HG02852 (cell line): ENCODE measurements around the gene GATB.

Experiments used
- ATAC-seq: cut with Tn5 transposase; IDR thresholded peaks from one replicate; pipeline ENCODE4 v1.9.1; 2021; ENCODE audit warnings: mild to moderate bottlenecking, moderate library complexity; ENCODE audit not compliant: unreplicated experiment

Gene GATB

DNA sequence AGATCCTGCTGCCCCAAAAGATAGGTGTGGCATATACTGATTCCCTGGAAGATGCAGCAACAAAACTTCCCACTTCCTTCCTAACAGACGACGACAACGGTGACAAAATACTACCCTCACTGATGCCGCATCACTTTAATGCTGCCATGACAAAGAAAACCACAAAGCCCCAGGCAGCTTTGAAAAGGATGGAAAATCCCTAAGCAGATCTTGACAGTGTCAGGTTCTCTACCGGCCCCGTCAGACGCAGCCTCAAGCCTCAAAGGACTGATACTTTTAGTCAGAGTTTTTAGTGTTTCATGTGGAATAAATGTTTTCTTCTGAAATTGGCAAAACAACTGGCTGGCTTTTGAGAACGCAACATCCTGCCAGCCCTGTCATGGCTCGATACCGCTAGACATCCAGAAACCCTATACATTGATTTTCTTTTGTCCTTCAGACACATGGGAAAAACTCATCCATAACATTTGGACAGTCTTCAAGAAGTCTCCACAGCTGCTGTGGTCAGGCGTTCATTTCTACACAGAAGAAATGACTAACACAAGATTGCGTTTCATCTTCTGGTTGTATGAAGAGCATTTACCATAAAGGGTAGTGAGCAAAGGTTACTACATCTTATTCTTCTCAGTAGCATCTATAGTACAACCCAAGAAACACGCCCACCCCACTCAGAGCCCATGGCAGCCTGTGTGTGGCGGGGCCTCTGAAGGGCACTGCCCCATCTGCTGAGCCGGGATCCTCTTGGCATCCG lies 60.1 kb downstream of the GATB start:
- ATAC-seq = no peak

DNA sequence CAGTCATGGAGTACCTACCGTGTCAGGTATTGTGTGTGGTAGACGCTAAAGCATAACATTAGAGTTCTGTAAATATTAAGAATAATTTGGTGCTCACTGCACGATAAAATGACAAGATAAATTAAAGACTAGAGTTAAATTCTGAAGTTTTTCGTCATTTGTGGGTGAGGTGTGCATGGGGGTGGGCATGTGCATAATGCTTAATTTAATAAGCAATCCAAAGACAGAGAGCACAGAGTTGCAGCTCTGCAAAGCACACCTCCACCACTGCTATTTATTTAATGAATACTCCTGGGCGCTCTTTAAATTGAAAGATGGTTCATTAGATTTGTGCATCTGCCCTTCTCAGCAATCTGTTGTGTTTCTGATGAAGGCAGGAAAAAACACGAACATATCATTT lies 62.6 kb downstream of the GATB start:
- no peak for ATAC-seq

DNA sequence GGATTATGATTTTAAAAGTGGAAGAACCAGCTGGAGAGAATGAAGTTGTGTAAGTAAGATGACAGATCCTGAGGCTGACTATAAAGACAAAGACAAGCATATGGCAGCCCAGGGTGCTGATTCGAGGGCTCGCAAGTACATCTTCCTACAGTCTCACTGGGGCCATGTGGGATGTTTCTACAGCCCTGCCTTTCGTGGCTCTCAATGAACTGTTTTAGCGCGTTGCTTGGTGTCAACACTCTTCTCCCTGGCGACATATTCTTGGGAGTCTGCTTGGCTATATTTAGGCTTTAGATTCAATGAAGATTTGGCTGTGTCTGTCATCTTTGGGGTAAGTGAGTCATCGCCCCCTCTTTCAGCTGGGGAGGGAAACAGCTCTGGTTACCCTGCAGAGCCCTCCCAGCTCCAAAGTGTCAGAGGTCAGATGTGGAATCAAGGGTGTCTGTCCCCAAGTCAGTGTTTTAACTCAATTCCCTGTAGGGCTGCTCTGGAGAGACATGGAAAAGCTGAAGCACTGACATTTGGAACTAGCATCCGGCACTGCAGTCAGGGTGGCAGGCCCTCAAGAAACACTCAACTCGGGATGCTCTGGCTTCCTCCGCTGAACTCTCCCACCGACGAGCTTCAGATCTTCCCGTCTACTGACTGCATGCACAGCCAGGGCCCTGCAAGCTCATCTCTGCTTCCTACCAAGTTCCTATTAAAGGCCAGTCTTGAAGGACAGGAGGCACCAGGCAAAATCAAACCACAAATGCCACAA lies 65.7 kb downstream of the GATB start:
- no peak for ATAC-seq

DNA sequence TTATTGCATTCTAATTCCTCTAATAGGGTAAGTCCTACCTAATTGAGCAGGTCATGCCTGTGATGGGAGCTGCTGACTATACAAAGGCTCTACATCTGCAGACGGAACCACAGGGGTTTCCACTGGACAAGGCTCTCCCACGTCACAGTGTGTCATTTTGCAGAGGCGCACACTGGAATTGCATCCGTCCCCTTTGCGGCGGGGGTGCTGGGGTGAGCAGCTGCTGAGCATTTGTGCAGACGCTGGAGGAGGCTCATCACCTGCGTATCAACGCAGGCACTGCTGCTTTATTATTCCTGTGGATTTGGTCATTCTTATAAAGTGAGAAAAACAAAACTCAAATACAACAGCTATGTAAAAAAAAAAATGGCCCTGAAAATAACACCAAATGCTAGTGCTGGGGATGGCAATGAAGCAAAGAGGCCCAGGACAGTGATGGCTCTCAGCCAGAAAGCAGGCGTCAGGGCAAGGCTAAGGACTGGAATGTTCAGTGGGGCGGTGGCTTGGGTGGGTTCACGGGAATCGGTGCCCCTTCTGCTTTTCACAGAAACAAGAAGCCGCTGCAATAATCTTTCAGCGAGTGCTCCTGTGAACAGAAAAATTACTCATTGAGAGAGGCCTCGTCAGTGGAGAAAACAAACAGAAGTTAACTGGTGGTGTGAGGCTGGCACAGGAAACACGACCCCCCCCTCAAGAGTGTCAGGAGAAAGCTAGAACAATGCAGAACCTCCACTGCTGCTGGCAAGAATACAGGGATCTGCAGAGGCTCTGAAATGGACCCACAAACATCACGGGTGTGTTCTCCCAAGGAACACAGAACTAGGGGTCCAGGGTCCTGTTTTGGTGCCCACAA lies 67.8 kb downstream of the GATB start:
- ATAC-seq = no peak

DNA sequence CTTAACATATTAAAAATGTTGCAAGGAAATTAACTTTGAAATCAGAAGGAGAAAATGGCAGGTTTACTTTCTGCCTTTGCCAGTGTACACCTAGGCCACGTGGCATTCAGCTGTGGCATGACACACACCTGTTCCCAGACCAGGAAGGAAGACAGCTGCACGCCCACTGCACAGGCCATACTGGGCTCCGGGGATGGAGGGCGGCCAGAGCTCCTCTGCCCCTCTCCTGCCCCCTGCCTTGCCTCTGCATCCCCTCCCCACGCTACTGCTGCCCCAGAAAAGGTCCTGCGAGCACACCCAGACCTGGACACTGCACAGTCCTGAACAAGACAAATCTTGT lies 68.4 kb downstream of the GATB start:
- no peak for ATAC-seq

DNA sequence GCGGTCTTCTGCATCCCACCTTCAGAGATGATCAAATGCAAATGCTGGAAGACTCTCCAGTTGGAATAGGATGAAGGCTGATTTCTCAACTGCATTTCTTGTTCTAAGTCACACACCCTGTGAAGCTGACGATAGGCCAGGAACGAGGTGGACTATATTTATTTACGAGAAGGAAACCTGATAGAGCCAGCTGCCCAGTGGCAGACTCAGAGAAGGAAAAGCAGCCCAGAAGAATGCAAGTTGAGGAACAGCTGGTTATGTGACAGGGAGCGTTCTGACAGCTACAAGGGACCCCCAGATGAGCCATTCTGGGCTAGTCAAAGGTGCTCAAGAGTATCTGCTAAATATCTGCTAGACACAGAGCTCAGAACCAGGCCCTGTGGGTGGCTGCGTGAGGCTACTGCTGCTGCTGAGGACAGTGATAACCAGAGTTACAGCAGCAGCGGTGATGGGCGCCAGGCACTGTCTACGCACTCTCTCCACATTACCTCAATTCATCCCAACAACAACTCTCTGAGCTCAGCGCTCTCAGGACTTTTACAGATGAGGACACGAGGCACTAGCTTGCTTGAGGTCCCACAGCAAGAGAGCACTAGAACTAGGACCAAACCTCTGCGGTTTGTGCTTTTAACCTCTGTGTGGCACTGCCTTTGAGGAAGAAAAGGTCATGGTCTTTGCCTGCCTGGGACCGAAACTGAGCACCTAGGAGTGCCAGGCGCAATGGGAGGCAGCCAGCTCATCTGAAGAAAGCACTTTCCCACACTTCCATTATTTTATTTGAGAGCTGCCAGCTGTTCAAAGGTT lies 69.0 kb downstream of the GATB start:
- ATAC-seq = no peak

- ATAC-seq = no peak
Observed at GRCh38 chr4:151690876-151691275, 69.9 kb downstream of the GATB start.

DNA sequence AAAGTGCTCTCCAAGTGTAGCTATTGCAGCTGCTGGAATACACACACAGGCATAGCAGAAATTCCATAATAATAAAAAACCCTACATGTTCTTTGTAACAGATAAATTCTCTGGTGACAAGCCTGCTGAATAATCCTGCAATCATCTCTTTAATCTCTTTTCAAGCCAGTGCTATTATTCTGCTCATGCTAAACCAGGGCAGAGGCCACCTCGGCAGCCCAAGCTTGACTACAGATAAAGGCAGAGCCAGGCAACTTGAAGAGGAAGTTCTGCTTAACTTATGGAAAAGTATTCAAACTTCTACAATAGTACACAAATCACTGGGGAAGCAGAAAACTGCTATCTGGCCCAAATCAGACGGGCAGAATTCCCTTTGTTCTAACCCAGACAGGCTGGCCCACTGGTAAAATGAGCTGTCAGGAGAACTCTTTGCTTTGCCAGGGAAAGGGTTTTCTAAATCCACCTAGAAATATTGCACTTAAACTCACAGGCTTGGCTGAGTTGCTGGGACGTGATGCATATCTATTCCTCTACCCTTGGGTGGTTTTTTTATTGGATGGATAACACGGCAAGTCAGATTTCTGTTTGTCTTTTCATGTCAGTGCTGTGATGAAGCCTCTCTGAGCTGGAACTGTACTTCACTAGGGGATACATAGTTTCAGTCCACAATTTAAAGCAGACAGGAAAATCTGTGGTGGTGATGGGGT lies 70.5 kb downstream of the GATB start:
- ATAC-seq = no peak

GRCh38 chr4:151689211-151689991 lies 71.4 kb downstream of the GATB start:
- ATAC-seq = no peak

- ATAC-seq = no peak
Observed at GRCh38 chr4:151688785-151689043, 72.1 kb downstream of the GATB start.

DNA sequence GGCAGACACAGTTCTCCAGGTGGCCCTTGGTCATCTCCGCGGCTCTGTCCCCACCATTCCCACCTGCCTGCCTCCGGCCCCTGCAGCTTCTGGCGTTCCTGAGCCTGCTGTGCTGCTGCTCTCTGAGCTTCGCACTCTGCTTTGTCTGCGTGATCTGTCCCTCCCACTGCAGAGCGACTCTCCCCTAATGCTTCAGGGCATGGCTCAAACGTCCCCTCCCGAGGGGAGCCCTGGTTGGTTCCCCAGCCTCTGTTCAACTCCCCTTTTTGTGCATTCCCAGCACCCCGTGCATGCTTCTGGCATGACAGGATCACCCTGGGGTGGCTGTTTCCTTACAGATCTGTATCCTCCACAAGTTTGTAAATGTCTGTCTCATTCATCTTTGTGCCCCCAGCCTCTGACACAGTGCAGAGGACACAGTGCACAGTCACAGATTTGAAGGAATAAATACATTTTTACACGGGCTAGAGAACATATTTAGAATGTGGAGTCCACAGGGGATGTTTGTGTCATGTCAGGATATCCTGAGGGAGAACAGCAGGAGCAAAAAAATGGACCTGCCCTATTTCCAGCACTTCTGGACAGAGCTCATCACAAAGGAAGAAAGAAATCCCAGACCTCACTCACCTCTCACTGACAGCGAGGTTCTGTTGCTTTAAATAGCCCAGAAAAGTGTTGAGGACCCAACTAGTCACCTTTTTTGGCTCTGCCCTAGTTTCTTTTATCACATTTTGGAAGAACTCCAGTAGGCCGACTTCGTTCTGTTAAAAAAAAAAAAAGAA lies 72.6 kb downstream of the GATB start:
- no peak for ATAC-seq

DNA sequence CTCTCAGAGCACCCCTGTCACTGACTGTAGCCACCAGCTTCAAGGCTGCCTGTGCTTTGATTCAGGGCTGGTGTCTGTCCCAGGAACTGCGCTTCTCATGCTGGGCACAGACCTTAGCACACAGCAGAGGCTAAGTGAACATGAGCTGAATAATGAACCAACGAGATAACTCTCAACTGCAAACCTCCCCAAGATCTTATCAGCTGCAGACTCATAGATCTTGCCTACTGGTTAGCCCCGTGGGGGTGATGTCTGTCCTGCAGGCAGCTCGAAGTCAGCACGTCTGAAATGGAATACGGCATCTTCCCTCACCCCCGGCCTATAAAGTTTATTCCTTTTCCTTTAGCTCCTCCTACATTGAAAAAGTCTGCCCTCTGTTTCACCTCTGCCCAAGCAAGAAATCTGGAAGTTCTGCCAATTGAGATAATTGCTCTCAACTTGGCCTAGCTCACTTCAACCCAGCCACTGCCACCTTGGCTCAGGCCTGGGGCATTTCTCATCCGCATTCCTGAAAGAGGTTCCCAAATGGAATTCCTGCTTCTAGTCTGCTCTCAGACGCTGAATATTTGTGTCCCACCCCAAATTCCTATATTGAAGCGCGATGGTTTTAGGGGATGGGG lies 73.7 kb downstream of the GATB start:
- no peak for ATAC-seq

DNA sequence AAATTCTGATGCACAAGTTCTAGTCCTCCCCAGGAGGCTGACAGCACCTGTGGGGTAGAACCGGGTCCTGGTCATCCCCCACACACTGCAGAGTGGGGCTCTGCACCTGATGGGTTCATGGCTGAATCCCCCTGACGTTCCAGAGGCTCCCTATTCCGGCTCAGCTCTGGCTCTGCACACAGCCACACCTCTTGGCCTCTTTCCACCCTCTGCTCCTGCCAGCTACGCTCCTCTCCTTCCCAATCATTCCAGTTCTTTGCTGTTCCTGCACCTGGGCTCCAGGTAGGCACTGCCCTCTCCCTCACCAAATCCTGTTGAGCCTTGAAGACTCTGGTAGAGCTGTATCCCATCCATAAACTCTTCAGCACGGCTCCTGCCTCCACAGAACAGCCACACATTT lies 75.5 kb downstream of the GATB start:
- no peak for ATAC-seq

DNA sequence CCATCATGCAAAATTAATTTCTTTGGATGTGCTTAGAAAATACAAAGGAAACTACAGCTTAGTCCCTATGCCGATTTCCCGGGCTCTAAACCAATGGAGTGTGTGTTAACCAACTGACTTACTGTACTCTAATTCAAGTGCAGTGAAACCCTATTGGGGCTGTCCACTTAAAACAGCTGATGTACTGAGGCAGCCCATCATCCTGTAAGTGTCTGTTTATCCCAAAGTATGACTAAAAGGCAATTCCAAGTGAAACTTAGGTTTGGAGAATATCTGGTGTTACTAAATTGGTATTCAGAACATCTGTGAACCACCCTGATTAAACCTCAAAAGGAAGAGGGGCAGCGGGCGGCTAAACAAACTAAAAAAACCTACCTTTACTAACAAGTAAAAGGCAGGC lies 79.7 kb downstream of the GATB start:
- ATAC-seq = no peak

GRCh38 chr4:151679231-151679630 lies 81.6 kb downstream of the GATB start:
- no peak for ATAC-seq

- ATAC-seq = no peak
Observed at GRCh38 chr4:151678048-151678872, 82.5 kb downstream of the GATB start.

DNA sequence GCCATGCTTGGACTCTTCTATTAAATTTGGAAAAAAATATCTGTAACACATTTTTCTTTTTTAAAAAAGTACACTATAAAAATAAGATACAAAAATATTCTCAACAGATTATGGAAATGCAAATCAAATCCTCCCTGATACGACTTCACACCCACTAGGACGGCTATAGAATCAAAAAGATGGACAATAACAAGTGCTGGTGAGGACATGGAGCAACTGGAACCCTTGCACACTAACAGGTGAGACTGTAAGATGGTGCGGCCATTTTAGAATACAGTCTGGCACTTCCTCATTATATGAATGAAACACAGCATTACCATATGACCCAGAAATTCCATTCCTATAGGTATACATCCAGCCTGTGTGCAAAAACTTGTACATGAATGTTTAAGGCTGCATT lies 83.6 kb downstream of the GATB start:
- ATAC-seq = no peak

GRCh38 chr4:151676301-151676700 lies 84.5 kb downstream of the GATB start:
- no peak for ATAC-seq
